AG04449 (cell line): ENCODE data around the gene FNDC3B.

ENCODE experiments used
- CTCF ChIA-PET: fragments of 350-600 bp; formaldehyde crosslinking; extraction: SDS; loops from one replicate; lab custom pipeline; 2021; ENCODE audit warnings: antibody characterized with exemption; lab: Yijun Ruan, JAX
- POLR2A ChIA-PET: fragments of 400-600, 350-600 bp; formaldehyde crosslinking; extraction: SDS; loops from one replicate; lab custom pipeline; 2020; ENCODE audit warnings: antibody characterized with exemption, inconsistent platforms; lab: Yijun Ruan, JAX
- DNase-seq: peaks from one replicate; pipeline ENCODE4 v3.0.0-alpha.2; 2010; ENCODE audit warnings: low read depth, low spot score
- H3K4me3 ChIP-seq: 2 replicates; pipeline ENCODE4 v1.5.1; 2011; ENCODE audit warnings: low read depth, mild to moderate bottlenecking, control low read depth, low read length
- CTCF ChIP-seq: IDR thresholded peaks from one replicate; pipeline ENCODE4 v1.5.1; 2011; ENCODE audit warnings: mild to moderate bottlenecking, moderate library complexity, low read length, control low read depth, inconsistent platforms; ENCODE audit not compliant: insufficient read depth; ENCODE audit errors: missing control alignments

Gene FNDC3B

GRCh38 chr3:172063456-172064432, 24.4 kb downstream of the FNDC3B start:
- ChIA-PET CTCF (no interaction called here), POLR2A (no interaction called here)
- TF ChIP-seq CTCF = no peak

GRCh38 chr3:172065527-172065926, 26.1 kb downstream of the FNDC3B start:
- DNase-seq = peak; percentile 40
- no peak for TF ChIP-seq CTCF
- POLR2A ChIA-PET = no interaction called here
- no peak overlapping the region for H3K4me3 ChIP-seq
- CTCF ChIA-PET = interaction anchor here (1.3 kb wide), 1 partner anchor 172 kb away, joined by 3 read pairs; no protein-coding TSS in a partner anchor

More at GRCh38 chr3:172063456-172064432, 24.4 kb downstream of the FNDC3B start:
- H3K4me3 ChIP-seq = no peak overlapping the region
- DNase-seq = no peak

GRCh38 chr3:172065967-172066762, 26.8 kb downstream of the FNDC3B start:
- no peak overlapping the region for H3K4me3 ChIP-seq
- POLR2A ChIA-PET = interaction anchor here (0.5 kb wide), 1 partner anchor 26 kb away, joined by 3 read pairs; no protein-coding TSS in a partner anchor
- no peak for TF ChIP-seq CTCF
- CTCF ChIA-PET = interaction anchor here (1.3 kb wide), 2 partner anchors 14 to 172 kb away, joined by 3 read pairs; no protein-coding TSS in a partner anchor
- no peak for DNase-seq

- ChIA-PET CTCF (interaction anchor here (1.3 kb wide), 2 partner anchors 15 to 171 kb away, joined by 3 read pairs; no protein-coding TSS in a partner anchor), POLR2A (no interaction called here)
- no peak overlapping the region for H3K4me3 ChIP-seq
- no peak for TF ChIP-seq CTCF
- no peak for DNase-seq
Observed at GRCh38 chr3:172066880-172067796, 27.8 kb downstream of the FNDC3B start.

- no peak for DNase-seq
- no peak for TF ChIP-seq CTCF
- H3K4me3 ChIP-seq = no peak overlapping the region
- POLR2A ChIA-PET = no interaction called here
- CTCF ChIA-PET = interaction anchor here (1.5 kb wide), 1 partner anchor 264 kb away, joined by 4 read pairs; no protein-coding TSS in a partner anchor
Observed at GRCh38 chr3:172067837-172068440, 28.6 kb downstream of the FNDC3B start.
